HEK293T (cell line): ENCODE results near the gene ATP11A.

Source experiments
- CTCF ChIA-PET: fragments of 350-600 bp; formaldehyde crosslinking; extraction: SDS; loops from one replicate; lab custom pipeline; 2021; ENCODE audit warnings: antibody characterized with exemption, inconsistent platforms; lab: Yijun Ruan, JAX
- POLR2A ChIA-PET: fragments of 350-600 bp; formaldehyde crosslinking; extraction: SDS; loops from one replicate; lab custom pipeline; 2020; ENCODE audit warnings: antibody characterized with exemption, inconsistent platforms; lab: Yijun Ruan, JAX
- DNase-seq: peaks from one replicate; pipeline ENCODE4 v3.0.0; 2012; ENCODE audit warnings: mixed read lengths; ENCODE audit errors: extremely low spot score
- ARNT ChIP-seq: fragments of 450-650 bp; IDR thresholded peaks from 2 replicates; pipeline ENCODE4 v1.6.1; 2017; ENCODE audit warnings: mild to moderate bottlenecking
- BHLHE40 ChIP-seq: fragments of 450-650 bp; IDR thresholded peaks from 2 replicates; pipeline ENCODE4 v1.6.1; 2016; ENCODE audit warnings: mild to moderate bottlenecking, moderate library complexity, borderline replicate concordance
- CTBP1 ChIP-seq: fragments of 450-650 bp; IDR thresholded peaks from 2 replicates; pipeline ENCODE4 v1.6.1; 2016; ENCODE audit warnings: borderline replicate concordance
- ELF4 ChIP-seq: fragments of 450-650 bp; IDR thresholded peaks from 2 replicates; pipeline ENCODE4 v1.6.1; 2017; ENCODE audit warnings: antibody characterized with exemption
- FOXA1 ChIP-seq: fragments of 450-650 bp; IDR thresholded peaks from 2 replicates; pipeline ENCODE4 v1.6.1; 2016; ENCODE audit warnings: mild to moderate bottlenecking
- FOXK2 ChIP-seq: fragments of 450-650 bp; IDR thresholded peaks from 2 replicates; pipeline ENCODE4 v1.6.1; 2016; ENCODE audit warnings: mild to moderate bottlenecking
- FOXM1 ChIP-seq: fragments of 450-650 bp; IDR thresholded peaks from 2 replicates; pipeline ENCODE4 v1.6.1; 2017; ENCODE audit warnings: mild to moderate bottlenecking, borderline replicate concordance
- HDGF ChIP-seq: fragments of 450-650 bp; IDR thresholded peaks from 2 replicates; pipeline ENCODE4 v1.6.1; 2017; ENCODE audit warnings: antibody characterized with exemption, borderline replicate concordance
- L3MBTL2 ChIP-seq: fragments of 450-650 bp; conservative IDR thresholded peaks from 2 replicates; pipeline ENCODE4 v1.6.1; 2016; ENCODE audit warnings: mild to moderate bottlenecking
- LEF1 ChIP-seq: fragments of 450-650 bp; IDR thresholded peaks from 2 replicates; pipeline ENCODE4 v1.6.1; 2017; ENCODE audit warnings: mild to moderate bottlenecking, borderline replicate concordance
- NFRKB ChIP-seq: fragments of 450-650 bp; IDR thresholded peaks from 2 replicates; pipeline ENCODE4 v1.6.1; 2016; ENCODE audit warnings: mild to moderate bottlenecking, moderate library complexity
- SP1 ChIP-seq: fragments of 450-650 bp; IDR thresholded peaks from 2 replicates; pipeline ENCODE4 v1.6.1; 2017
- SUZ12 ChIP-seq: fragments of 450-650 bp; IDR thresholded peaks from 2 replicates; pipeline ENCODE4 v1.6.1; 2016; ENCODE audit warnings: mild to moderate bottlenecking
- TARDBP ChIP-seq: fragments of 450-650 bp; IDR thresholded peaks from 2 replicates; pipeline ENCODE4 v1.6.1; 2016
- ZNF384 ChIP-seq: fragments of 450-650 bp; IDR thresholded peaks from 2 replicates; pipeline ENCODE4 v1.6.1; 2016
- TF ChIP-seq, protein P1 (sequence below): fragments of 450-650 bp; IDR thresholded peaks from 2 replicates; pipeline ENCODE4 v1.6.1; 2016

Gene ATP11A

DNA sequence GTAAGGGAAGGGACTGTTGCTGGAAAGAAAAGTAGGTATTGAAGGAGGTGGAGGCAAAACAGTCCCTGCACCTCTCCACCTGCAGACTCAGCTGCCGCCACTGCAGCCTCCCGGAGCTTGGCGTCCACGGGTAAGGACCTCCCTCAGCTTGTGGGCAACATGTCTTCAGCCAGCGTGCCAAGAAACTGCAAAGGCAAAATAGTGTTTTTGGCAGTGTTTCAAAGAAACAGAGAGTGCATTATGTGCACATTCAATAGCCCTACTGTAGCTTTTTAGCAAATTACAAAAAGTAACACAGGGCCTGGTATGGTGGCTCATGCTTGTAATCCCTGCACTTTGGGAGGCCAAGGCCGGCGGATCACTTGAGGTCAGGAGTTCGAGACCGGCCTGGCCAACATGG is 57.4 kb downstream of the ATP11A start:
- POLR2A ChIA-PET, result no interaction called here
- CTCF ChIA-PET, result interaction anchor here (0.7 kb wide), 1 partner anchor 157 kb away, joined by 3 read pairs; no protein-coding TSS in a partner anchor
- DNase-seq, result no peak
- TF ChIP-seq FOXA1 (no peak), LEF1 (no peak), HDGF (no peak), CTBP1 (no peak), L3MBTL2 (no peak), BHLHE40 (no peak), FOXM1 (no peak), ELF4 (no peak)
- TF ChIP-seq, protein P1, sequence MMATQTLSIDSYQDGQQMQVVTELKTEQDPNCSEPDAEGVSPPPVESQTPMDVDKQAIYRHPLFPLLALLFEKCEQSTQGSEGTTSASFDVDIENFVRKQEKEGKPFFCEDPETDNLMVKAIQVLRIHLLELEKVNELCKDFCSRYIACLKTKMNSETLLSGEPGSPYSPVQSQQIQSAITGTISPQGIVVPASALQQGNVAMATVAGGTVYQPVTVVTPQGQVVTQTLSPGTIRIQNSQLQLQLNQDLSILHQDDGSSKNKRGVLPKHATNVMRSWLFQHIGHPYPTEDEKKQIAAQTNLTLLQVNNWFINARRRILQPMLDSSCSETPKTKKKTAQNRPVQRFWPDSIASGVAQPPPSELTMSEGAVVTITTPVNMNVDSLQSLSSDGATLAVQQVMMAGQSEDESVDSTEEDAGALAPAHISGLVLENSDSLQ, result no peak

DNA sequence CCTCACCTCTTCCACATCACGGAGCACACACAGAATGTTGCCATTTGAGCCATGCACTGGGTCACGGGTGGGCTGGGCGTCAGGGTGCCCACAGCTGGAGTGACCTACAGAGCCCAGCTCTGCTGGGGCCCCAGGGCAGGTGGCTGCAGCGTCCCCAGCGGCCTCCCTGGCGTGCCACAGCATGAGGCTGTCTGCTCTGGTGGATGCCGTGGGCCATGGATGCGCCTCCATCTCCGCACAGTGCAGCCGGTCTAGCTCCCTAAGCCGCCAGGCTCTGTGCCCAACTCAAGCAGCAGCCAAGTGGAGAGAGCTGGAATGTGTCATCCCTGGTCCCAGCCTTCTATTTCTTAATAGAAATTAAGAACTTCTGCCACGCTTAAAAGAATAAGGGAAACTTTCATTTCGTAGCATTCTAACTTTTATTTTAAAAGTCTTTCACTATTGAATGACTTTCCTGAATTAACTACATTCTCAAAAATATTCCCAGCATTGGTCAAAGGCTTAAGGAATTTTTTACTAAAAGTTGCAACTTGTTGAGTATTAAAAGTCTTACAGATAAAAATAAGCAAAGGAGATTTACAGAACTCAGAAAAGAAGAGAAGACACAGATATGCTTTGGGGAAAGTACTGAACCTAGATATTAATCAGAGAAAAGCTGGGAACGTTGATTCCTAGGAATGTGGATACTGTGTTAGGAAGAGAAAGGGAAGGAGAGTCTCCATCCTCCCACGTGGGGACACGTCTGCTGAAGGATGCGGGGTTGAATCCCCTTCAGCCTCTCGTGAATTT is 59.3 kb downstream of the ATP11A start:
- POLR2A ChIA-PET, result no interaction called here
- no peak for DNase-seq
- TF ChIP-seq FOXM1 (no peak), ZNF384 (no peak), NFRKB (no peak), ELF4 (no peak), HDGF (no peak), BHLHE40 (no peak)
- CTCF ChIA-PET, result no interaction called here

DNA sequence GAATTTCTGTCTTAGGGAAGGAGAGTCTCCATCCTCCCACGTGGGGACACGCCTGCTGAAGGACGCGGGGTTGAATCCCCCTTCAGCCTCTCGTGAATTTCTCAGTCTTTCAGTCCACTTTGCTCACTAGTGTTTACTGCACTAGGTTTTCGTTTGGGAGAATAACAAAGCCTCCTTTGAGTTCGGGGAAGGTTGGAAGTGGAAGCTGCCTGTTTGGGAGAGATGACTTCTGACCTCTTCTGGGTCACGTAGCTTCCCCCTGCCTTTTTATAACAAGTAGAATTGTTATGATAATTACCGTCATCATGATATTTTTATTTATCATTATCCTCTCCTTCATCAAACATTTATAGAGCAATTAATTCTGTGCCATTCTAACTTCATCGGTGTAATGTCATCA is 60.7 kb downstream of the ATP11A start:
- ChIA-PET POLR2A (no interaction called here), CTCF (no interaction called here)
- DNase-seq, result no peak
- no peak for TF ChIP-seq NFRKB

DNA sequence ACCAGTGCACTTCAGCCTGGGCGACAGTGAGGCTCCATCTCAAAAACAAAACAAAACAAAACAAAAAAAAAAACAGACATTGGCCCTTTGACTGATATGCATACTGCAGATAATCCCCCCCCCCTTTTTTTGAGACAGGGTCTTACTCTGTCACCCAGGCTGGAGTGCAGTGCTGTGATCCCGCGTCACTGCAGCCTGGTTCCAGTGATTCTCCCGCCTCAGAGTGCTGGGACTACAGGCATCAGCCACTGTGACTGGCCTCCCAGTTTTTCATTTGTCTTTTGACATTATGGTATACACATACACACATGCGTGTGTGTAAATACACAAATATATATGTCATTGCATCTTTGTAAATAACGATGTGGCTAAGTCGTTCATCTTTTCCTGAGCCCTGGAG is 61.8 kb downstream of the ATP11A start:
- POLR2A ChIA-PET, result no interaction called here
- TF ChIP-seq CTBP1 (no peak), SP1 (no peak), L3MBTL2 (no peak), ELF4 (no peak), FOXA1 (no peak)
- CTCF ChIA-PET, result no interaction called here
- no peak for DNase-seq

DNA sequence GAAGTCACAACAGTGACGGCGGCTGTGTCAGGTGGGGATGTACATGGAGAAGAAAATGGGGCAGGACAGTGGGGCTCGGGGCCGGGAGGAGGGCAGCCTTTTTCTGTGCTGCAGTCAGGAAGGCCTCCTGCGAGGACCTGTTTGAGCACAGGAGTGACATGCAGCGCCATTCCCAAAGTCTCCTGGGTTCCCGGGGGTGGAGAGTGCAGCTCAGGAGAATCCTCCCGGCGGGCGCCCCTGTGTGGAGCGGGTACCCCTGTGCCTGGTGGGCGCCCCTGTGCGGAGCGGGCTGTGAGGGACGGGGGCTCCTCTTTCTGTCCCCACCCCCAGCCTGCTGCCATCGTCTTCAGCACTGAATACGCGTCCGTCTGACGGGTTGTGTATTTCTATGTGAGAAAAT is 62.4 kb downstream of the ATP11A start:
- no peak for DNase-seq
- TF ChIP-seq NFRKB (no peak), FOXK2 (no peak), ARNT (no peak), FOXM1 (no peak), L3MBTL2 (no peak), FOXA1 (no peak), SUZ12 (no peak), TARDBP (no peak), HDGF (no peak), SP1 (no peak)
- ChIA-PET CTCF (no interaction called here), POLR2A (no interaction called here)

DNA sequence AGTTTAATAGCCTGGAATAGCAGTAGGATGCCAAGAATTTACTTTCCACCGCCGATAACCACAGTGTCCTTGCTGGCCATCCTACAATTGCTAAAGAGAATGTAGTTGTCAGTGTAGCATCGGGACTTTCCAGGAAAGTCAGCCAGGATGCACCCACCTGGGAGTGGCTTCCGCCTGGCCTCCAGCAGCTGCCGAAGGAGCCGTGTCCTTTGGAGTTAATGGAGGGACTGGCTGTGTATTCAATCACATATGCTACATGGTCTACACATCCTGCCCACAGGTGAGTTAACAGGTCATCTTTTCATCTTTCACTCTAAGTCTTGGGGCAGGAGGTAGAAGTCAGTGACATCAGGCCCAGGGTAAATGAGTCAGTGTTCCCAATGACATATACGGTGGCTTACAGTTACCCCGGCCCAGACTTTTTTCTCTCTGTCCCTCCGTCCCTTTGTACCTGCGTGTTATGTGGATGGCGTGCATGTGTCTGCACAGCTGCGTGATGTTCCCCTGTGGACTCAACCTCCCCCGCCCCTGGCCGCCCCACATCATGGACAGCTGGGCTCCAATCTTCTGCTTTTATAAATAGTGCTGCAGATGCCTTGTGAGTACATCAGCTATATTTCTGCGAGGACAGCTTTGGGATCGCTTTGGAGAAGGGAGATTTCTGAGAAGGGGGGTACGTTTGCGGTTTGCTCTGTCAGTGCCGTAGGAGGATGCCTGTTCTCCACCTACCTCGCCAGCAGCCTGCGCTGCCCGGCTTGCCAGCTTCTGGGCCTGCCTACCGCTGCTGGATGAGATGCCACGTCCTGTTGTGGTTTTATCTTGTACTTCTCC is 63.1 kb downstream of the ATP11A start:
- CTCF ChIA-PET, result interaction anchor here (0.6 kb wide), 1 partner anchor 52 kb away, joined by 3 read pairs; no protein-coding TSS in a partner anchor
- no peak for TF ChIP-seq FOXA1
- no peak for TF ChIP-seq SP1
- TF ChIP-seq CTBP1, result no peak
- no peak for TF ChIP-seq NFRKB
- TF ChIP-seq L3MBTL2, result no peak
- no peak for TF ChIP-seq SUZ12
- no peak for TF ChIP-seq ELF4
- no peak for TF ChIP-seq HDGF
- no peak for TF ChIP-seq LEF1
- TF ChIP-seq ARNT, result no peak
- TF ChIP-seq, protein P1, result no peak
- POLR2A ChIA-PET, result interaction anchor here (0.8 kb wide), 1 partner anchor 12 kb away, joined by 3 read pairs; no protein-coding TSS in a partner anchor
- DNase-seq, result no peak

DNA sequence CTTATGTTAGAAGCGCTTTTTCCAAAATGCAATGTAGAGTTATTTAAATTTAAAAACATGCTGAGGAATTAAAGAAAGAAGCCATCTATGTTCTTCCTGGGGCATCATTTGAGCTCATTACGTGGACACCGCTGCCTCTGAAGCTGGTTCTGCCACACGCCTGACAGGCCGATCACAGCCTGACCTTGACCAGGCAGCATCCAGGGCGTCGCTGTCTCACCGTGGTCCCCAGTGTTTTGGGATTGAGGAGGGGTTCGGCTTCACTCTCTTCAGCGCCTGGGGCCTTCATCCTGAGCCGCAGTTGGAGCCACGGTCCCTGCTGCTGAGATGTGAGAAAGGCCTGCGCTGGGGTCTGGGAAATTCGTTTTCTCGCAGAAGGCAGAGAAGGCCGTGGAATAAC is 64.0 kb downstream of the ATP11A start:
- TF ChIP-seq SUZ12 (no peak), SP1 (no peak), CTBP1 (no peak), FOXA1 (no peak), NFRKB (no peak), LEF1 (no peak), L3MBTL2 (no peak), FOXM1 (no peak), ARNT (no peak), ZNF384 (no peak)
- TF ChIP-seq, protein P1, result no peak
- no peak for DNase-seq
- ChIA-PET POLR2A (no interaction called here), CTCF (interaction anchor here (0.6 kb wide), 1 partner anchor 52 kb away, joined by 3 read pairs; no protein-coding TSS in a partner anchor)
